NB4 (cell line): Measurements from ENCODE around the gene HLA-DMB.

Experiments
- CTCF ChIP-seq: IDR thresholded peaks from one replicate; pipeline ENCODE4 v1.5.1; 2012; ENCODE audit warnings: low read depth, low read length
- MAX ChIP-seq: IDR thresholded peaks from 2 replicates; pipeline ENCODE4 v1.6.1; 2011; ENCODE audit warnings: low read depth, low read length
- MYC ChIP-seq: IDR thresholded peaks from 2 replicates; pipeline ENCODE4 v1.6.1; 2011; ENCODE audit warnings: low read depth, low read length
- POLR2A ChIP-seq: IDR thresholded peaks from 2 replicates; pipeline ENCODE4 v1.6.1; 2011; ENCODE audit warnings: mild to moderate bottlenecking; ENCODE audit not compliant: insufficient read length; ENCODE audit errors: extremely low read depth

DNA sequence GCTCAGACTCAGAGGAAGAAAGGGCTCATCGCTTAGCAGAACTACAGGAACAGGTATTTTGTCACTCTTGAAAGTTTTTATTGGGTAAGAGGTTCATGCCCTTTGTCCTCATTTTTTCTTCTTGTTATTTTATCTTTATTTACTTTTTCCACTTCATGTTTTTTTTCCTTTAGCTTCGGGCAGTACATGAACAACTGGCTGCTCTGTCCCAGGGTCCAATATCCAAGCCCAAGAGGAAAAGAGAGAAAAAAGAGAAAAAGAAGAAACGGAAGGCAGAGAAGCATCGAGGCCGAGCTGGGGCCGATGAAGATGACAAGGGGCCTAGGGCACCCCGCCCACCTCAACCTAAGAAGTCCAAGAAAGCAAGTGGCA lies 37.1 kb upstream of the HLA-DMB start:
- TF ChIP-seq CTCF (no peak), POLR2A (no peak), MAX (no peak), MYC (no peak)
